K562 (cell line): ENCODE measurements around the gene LAMA4. TPM values are rescaled to one million over a fixed set of nuclear protein-coding genes. Genes with fewer than 3 reads are reported as not detected.

ENCODE experiments used
- ATAC-seq: fragments of 200-7000 bp; cut with Tn5 transposase; 3 replicates; pipeline ENCODE4 v1.9.1; 2020; ENCODE audit warnings: moderate library complexity
- BruUV-seq: library from RNA; stranded (reverse); fragments of 400-500 nt; replicated peaks from 2 replicates; lab custom pipeline; 2021; lab: Mats Ljungman, UMichigan
- CTCF ChIA-PET: fragments of 300-600 bp; formaldehyde crosslinking; extraction: SDS; loops from one replicate; lab custom pipeline; 2021; ENCODE audit warnings: low intra/inter-chr PET ratio; lab: Yijun Ruan, JAX
- POLR2A ChIA-PET: fragments of 300-600, 350-650 bp; sonication (Branson Sonifier 250); formaldehyde crosslinking; extraction: SDS; loops from one replicate; lab custom pipeline; 2021; ENCODE audit warnings: antibody characterized with exemption, inconsistent platforms; lab: Yijun Ruan, JAX
- DNase-seq, 4 experiments: peaks; one replicate each; pipeline versions ENCODE4 v3.0.0 to v3.0.0-alpha.2; 2011 to 2018; ENCODE audit warnings: low spot score in 3 of 4, mixed read lengths in 3 of 4; ENCODE audit errors: extremely low read depth in 1 of 4
- FAIRE-seq: peaks from 2 replicates; lab custom pipeline; 2011; peaks lifted over from hg19 to GRCh38; lab: Jason Lieb, UNC
- H2AFZ ChIP-seq: 2 replicates; pipeline ENCODE4 v1.6.0; 2011; ENCODE audit warnings: low read depth, low read length, control low read depth, inconsistent platforms
- H3K27ac ChIP-seq: fragments of 200-600 bp; 3 replicates; pipeline ENCODE4 v1.8.0; 2011; ENCODE audit warnings: low read depth, mild to moderate bottlenecking, control low read depth, inconsistent platforms, low read length, moderate library complexity, mixed read lengths; ENCODE audit errors: extremely low read depth
- H3K27me3 ChIP-seq, 2 experiments: fragments of 300-600 bp in 1 of 2; 2 replicates in 1 of 2; 3 replicates in 1 of 2; pipeline versions ENCODE4 v1.6.0 to v1.8.0; 2011; ENCODE audit warnings: inconsistent platforms in 2 of 2, low read length in 2 of 2, mild to moderate bottlenecking in 1 of 2, mixed read lengths in 1 of 2, moderate library complexity in 1 of 2; ENCODE audit not compliant: control insufficient read depth in 2 of 2, insufficient read depth in 2 of 2
- H3K36me3 ChIP-seq: fragments of 300-600 bp; 3 replicates; pipeline ENCODE4 v1.8.0; 2011; ENCODE audit warnings: mild to moderate bottlenecking, low read length, inconsistent platforms; ENCODE audit not compliant: control insufficient read depth, insufficient read depth
- H3K4me1 ChIP-seq, 2 experiments: fragments of 200-600 bp in 1 of 2; replicated peaks in 1 of 2; 2 replicates in 1 of 2; 3 replicates in 1 of 2; pipeline versions ENCODE4 v1.5.1 to v1.8.0; 2011; ENCODE audit warnings: inconsistent platforms in 2 of 2, low read length in 2 of 2, mild to moderate bottlenecking in 1 of 2, mixed read lengths in 1 of 2, moderate library complexity in 1 of 2; ENCODE audit not compliant: control insufficient read depth in 2 of 2, insufficient read depth in 2 of 2
- H3K4me2 ChIP-seq: 2 replicates; pipeline ENCODE4 v1.6.1; 2011; ENCODE audit warnings: low read length, control low read depth, inconsistent platforms, mixed read lengths; ENCODE audit not compliant: insufficient read depth
- H3K4me3 ChIP-seq: fragments of 200-600 bp; sonication (generic), shearing (Covaris generic); 2 replicates; pipeline ENCODE4 v1.5.1; 2016; ENCODE audit warnings: control low read depth, inconsistent platforms
- H3K79me2 ChIP-seq: fragments of 200-600 bp; 3 replicates; pipeline ENCODE4 v1.8.0; 2011; ENCODE audit warnings: low read length, inconsistent platforms; ENCODE audit not compliant: control insufficient read depth, insufficient read depth
- H3K9ac ChIP-seq, 2 experiments: 2 replicates each; pipeline versions ENCODE4 v1.6.0 to v1.6.1; 2011; ENCODE audit warnings: low read depth in 2 of 2, low read length in 2 of 2, control low read depth in 1 of 2, inconsistent platforms in 1 of 2, mild to moderate bottlenecking in 1 of 2, mixed read lengths in 1 of 2; ENCODE audit not compliant: insufficient read depth in 1 of 2
- H3K9me1 ChIP-seq: one replicate; pipeline ENCODE4 v1.6.0; 2011; ENCODE audit warnings: inconsistent platforms, mild to moderate bottlenecking, low read length, moderate library complexity; ENCODE audit not compliant: control insufficient read depth, insufficient read depth
- H3K9me3 ChIP-seq: replicated peaks from 2 replicates; pipeline ENCODE4 v1.5.1; 2011; ENCODE audit warnings: low read depth, low read length, inconsistent platforms; ENCODE audit not compliant: control insufficient read depth, insufficient read depth
- H4K20me1 ChIP-seq: replicated peaks from 2 replicates; pipeline ENCODE4 v1.6.1; 2011; ENCODE audit warnings: low read length, inconsistent platforms, mixed read lengths; ENCODE audit not compliant: control insufficient read depth, insufficient read depth
- AFF4 ChIP-seq: sonication (generic); formaldehyde crosslinking; IDR thresholded peaks from 2 replicates; pipeline ENCODE4 v1.8.0; 2023; ENCODE audit warnings: mild to moderate bottlenecking, missing genetic modification reagents
- HMG20A ChIP-seq: fragments of 450-650 bp; formaldehyde crosslinking; conservative IDR thresholded peaks from 2 replicates; pipeline ENCODE4 v1.4.0; 2020; ENCODE audit warnings: mild to moderate bottlenecking, mixed read lengths
- RAD51 ChIP-seq: fragments of 450-650 bp; IDR thresholded peaks from 2 replicates; pipeline ENCODE4 v1.7.1; 2016; ENCODE audit warnings: low read depth, mild to moderate bottlenecking, borderline replicate concordance
- SIN3A ChIP-seq, 2 experiments: fragments of 150-350 bp in 1 of 2; IDR thresholded peaks; 2 replicates each; pipeline ENCODE4 v1.6.1; 2011 to 2016; ENCODE audit warnings: borderline replicate concordance in 2 of 2, low read depth in 2 of 2, low read length in 2 of 2, mild to moderate bottlenecking in 2 of 2, moderate library complexity in 2 of 2; ENCODE audit not compliant: control insufficient read depth in 1 of 2
- TCF3 ChIP-seq: sonication (generic); formaldehyde crosslinking; IDR thresholded peaks from 2 replicates; pipeline ENCODE4 v1.4.0; 2020; ENCODE audit warnings: mild to moderate bottlenecking, missing genetic modification reagents
- ZC3H11A ChIP-seq: IDR thresholded peaks from 2 replicates; pipeline ENCODE4 v1.6.1; 2012; ENCODE audit warnings: low read depth, low read length, improper control_type of control experiment
- ZNF3 ChIP-seq: fragments of 250-450 bp; sonication (Bioruptor Pico); IDR thresholded peaks from 2 replicates; pipeline ENCODE4 v1.5.0; 2021; ENCODE audit warnings: mild to moderate bottlenecking, moderate library complexity
- ZNF780A ChIP-seq: fragments of 250-450 bp; sonication (Bioruptor Pico); IDR thresholded peaks from 2 replicates; pipeline ENCODE4 v1.5.0; 2021; ENCODE audit warnings: mild to moderate bottlenecking
- ZSCAN29 ChIP-seq: fragments of 450-650 bp; IDR thresholded peaks from 2 replicates; pipeline ENCODE4 v1.6.1; 2017
- WGBS: fragments of 100-300 bp; shearing (Covaris generic); methylation state at CpG from one replicate; pipeline ENCODE4 v1.1.6; 2016; ENCODE audit warnings: low coverage, mixed read lengths; ENCODE audit not compliant: insufficient coverage; ENCODE audit errors: missing lambda C conversion rate; 5-methylcytosine and 5-hydroxymethylcytosine counted together
- in situ Hi-C: fragments of 300-500 bp; cut with MboI; formaldehyde crosslinking; loops from 4 replicates; pipeline ENCODE4 v1.15.0; 2018; ENCODE audit warnings: inconsistent platforms, mixed read lengths
- intact Hi-C: fragments of 100-400 bp; cut with micrococcal nuclease; formaldehyde crosslinking; loops from 2 replicates; pipeline ENCODE4 v1.14.2; 2022
- polyA plus RNA-seq, 8 experiments: library from polyadenylated mRNA; depleted of rRNA in 4 of 8; stranded (reverse) in 5 of 8; unstranded in 3 of 8; fragments of >200 nt; fragmentation: Nextera tagmentation in 2 of 8; fragmentation: Illumina TruSeq in 1 of 8; extraction: Ambion mirVana in 2 of 8; extraction: Trizol in 1 of 8; gene quantifications; 2 replicates each; pipeline versions ENCODE4 v1.2.1 to v1.2.3, GENCODE V29; 2011 to 2014; ENCODE audit warnings: inconsistent platforms in 1 of 8, missing spikeins in 1 of 8
- total RNA-seq, 7 experiments: library from RNA; depleted of rRNA in 6 of 7; stranded (reverse); fragments of >200 nt in 6 of 7; fragmentation: Illumina TruSeq in 2 of 7; extraction: Trizol in 2 of 7; gene quantifications; 2 replicates each; pipeline versions ENCODE4 v1.2.1 to v1.2.3, GENCODE V29; 2011 to 2021; ENCODE audit warnings: low replicate concordance in 1 of 7
- TF ChIP-seq, protein P1 (sequence below), 2 experiments: fragments of 450-650 bp in 1 of 2; sonication (generic) in 1 of 2; formaldehyde crosslinking; conservative IDR thresholded peaks; 2 replicates each; pipeline versions ENCODE4 v1.4.0 to v1.8.1; 2020 to 2022; ENCODE audit warnings: mild to moderate bottlenecking in 1 of 2, missing genetic modification reagents in 1 of 2
- TF ChIP-seq, protein P2 (sequence below), 2 experiments: fragments of 450-650 bp in 1 of 2; sonication (generic) in 1 of 2; formaldehyde crosslinking in 1 of 2; IDR thresholded peaks in 1 of 2; conservative IDR thresholded peaks in 1 of 2; 2 replicates each; pipeline versions ENCODE4 v1.6.1 to v1.8.1; 2016 to 2023; ENCODE audit warnings: mild to moderate bottlenecking in 2 of 2, moderate library complexity in 2 of 2, inconsistent platforms in 1 of 2, missing genetic modification reagents in 1 of 2
- TF ChIP-seq, protein P3 (sequence below): fragments of 450-650 bp; IDR thresholded peaks from 2 replicates; pipeline ENCODE4 v1.6.1; 2014; ENCODE audit warnings: low read depth, mild to moderate bottlenecking, moderate library complexity, borderline replicate concordance

LAMA4 gene
- total and polyA plus RNA-seq, 9 of the 15 experiments (the other 6 are each of a cell fraction or from before 2014, with no cell fraction given) = 0.05 to 2.9 (median 0.51) TPM

GRCh38 chr6:112234601-112235000 is 19.8 kb downstream of the LAMA4 start:
- in situ Hi-C loops (no loop called here), intact Hi-C loops (no loop called here)
- H3K9me1 ChIP-seq = no peaks in the 10 kb centered on the region
- H3K27ac ChIP-seq = no peak overlapping the region
- ChIA-PET POLR2A (no interaction called here), CTCF (no interaction called here)
- no peaks in the 10 kb centered on the region for H4K20me1 ChIP-seq
- H3K9ac ChIP-seq = no peak overlapping the region
- no peak overlapping the region for H3K4me3 ChIP-seq
- H3K4me1 ChIP-seq = no peaks in the 10 kb centered on the region
- no peaks in the 10 kb centered on the region for H3K36me3 ChIP-seq
- no peak for FAIRE-seq
- no peak for ATAC-seq
- H3K9me3 ChIP-seq = no peaks in the 10 kb centered on the region
- no peak for DNase-seq
- BruUV-seq = no TSS peak
- 0% methylated on average over 5 of the region's 5 CpGs for WGBS
- no peaks in the 10 kb centered on the region for H3K27me3 ChIP-seq
- no peak for TF ChIP-seq ZC3H11A
- no peak for TF ChIP-seq SIN3A (IDR thresholded peaks at IDR 0.05; ENCODE audit: borderline replicate concordance in 2 of 2, control insufficient read depth in 1 of 2, low read depth in 2 of 2, low read length in 2 of 2)
- TF ChIP-seq ZNF3 = no peak
- TF ChIP-seq, protein P1, sequence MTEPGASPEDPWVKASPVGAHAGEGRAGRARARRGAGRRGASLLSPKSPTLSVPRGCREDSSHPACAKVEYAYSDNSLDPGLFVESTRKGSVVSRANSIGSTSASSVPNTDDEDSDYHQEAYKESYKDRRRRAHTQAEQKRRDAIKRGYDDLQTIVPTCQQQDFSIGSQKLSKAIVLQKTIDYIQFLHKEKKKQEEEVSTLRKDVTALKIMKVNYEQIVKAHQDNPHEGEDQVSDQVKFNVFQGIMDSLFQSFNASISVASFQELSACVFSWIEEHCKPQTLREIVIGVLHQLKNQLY (CRISPR knock-in tag; conservative IDR thresholded peaks at IDR 0.05) = no peak
- TF ChIP-seq HMG20A (CRISPR knock-in tag) = no peak
- no peak for TF ChIP-seq TCF3 (CRISPR knock-in tag)
- no peak for TF ChIP-seq ZNF780A (CRISPR knock-in tag)
- no peak for TF ChIP-seq AFF4 (CRISPR knock-in tag)
- no peak for TF ChIP-seq RAD51
- TF ChIP-seq, protein P2, sequence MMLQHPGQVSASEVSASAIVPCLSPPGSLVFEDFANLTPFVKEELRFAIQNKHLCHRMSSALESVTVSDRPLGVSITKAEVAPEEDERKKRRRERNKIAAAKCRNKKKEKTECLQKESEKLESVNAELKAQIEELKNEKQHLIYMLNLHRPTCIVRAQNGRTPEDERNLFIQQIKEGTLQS (IDR thresholded peaks at IDR 0.05) = no peak
- TF ChIP-seq, protein P2 (CRISPR knock-in tag; conservative IDR thresholded peaks at IDR 0.05) = no peak
- TF ChIP-seq, protein P3, sequence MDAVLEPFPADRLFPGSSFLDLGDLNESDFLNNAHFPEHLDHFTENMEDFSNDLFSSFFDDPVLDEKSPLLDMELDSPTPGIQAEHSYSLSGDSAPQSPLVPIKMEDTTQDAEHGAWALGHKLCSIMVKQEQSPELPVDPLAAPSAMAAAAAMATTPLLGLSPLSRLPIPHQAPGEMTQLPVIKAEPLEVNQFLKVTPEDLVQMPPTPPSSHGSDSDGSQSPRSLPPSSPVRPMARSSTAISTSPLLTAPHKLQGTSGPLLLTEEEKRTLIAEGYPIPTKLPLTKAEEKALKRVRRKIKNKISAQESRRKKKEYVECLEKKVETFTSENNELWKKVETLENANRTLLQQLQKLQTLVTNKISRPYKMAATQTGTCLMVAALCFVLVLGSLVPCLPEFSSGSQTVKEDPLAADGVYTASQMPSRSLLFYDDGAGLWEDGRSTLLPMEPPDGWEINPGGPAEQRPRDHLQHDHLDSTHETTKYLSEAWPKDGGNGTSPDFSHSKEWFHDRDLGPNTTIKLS = no peak
- no peak for TF ChIP-seq ZSCAN29
- no peak overlapping the region for H3K4me2 ChIP-seq
- H3K79me2 ChIP-seq = no peaks in the 10 kb centered on the region
- no peak overlapping the region for H2AFZ ChIP-seq
